Measurements from ENCODE around the gene SLC25A29.
"Not testable (repeated sequence)": the region's sequence is repeated elsewhere in the genome, so short reads cannot be mapped to it uniquely, and the experiment has no call there.

The SLC25A29 gene

DNA sequence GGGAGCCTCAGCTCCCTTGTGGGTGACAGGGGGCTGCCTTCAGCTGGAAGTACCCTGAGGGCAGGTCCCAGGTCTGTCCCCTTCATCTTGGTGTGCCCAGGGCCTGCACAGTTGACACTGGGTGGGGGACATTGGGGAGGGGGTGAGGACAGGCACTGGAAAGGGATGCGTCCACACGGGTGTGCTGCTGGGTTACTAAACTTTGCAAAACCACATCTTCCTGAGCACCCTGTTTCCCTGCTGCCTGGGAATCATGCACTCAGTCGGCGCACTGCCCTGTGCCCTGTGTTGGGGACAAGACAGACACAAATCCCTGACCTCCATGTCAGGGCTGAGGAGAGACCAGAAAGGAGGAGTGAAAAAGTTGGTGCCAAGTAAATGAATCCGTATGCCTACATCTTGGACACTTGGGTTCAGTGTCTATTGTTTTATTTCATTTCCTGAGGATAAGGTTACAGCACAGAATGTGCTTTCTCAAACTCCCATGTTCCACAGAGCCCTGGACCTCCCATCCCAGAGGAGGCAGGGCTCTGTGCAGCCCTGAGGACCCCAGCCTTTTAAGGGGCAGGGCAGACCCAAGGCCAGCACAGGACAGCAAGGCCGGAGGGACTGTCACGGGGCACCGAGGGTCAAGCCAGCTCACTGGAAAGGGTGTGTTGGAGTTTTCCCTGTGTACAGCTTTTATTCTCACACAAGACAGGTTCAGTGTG, 2.9 kb upstream of the SLC25A29 start:
- no peak for DNase-seq

DNA sequence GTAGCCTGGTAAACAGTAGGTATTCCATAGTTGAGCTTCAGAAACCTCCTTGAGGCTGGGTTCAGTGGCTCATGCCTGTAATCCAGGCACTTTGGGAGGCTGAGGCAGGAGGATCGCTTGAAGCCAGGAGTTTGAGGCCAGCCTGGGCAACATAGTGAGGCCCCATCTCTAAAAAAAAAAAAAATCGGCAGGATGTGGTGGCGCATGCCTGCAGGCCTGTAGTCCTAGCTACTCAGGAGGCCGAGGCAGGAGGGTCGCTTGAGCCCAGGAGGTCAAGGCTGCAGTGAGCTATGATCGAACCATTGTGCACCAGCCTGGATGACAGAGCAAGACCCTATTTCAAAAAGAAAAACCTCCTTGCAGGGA, 2.2 kb upstream of the SLC25A29 start:
- DNase-seq: not testable (repeated sequence)

DNA sequence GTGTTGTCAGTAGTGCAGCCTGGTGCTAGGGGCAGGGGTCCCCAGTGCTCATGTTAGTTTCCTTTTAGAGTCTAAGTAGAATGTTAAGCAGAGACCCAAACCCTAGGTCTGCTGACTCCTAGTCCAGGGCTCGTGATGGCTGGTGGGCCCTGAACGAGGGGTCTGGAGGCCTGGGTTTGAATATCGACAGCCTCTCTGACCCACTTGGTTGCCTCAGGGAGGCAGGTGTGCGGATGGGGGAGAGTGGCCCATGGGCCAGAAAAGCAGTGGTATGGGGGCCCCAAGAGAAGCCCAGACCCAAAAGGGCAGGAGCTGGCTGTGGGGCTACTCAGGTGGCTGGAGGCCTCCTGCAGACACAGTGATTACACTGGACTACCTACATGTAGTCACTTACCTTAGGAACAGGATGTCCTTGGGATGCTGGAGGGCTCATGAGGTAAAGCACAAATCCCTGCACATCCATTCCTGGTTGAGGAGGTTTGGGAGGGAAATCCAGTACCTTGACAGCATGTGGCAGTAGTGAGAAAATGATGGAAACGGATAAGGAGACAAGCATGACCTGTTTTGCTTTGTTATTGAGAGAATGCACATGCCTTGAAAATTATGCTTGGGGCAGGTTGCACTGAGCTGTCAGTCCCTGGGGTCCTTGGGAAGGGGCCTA, 1.7 kb upstream of the SLC25A29 start:
- no peak for DNase-seq

DNA sequence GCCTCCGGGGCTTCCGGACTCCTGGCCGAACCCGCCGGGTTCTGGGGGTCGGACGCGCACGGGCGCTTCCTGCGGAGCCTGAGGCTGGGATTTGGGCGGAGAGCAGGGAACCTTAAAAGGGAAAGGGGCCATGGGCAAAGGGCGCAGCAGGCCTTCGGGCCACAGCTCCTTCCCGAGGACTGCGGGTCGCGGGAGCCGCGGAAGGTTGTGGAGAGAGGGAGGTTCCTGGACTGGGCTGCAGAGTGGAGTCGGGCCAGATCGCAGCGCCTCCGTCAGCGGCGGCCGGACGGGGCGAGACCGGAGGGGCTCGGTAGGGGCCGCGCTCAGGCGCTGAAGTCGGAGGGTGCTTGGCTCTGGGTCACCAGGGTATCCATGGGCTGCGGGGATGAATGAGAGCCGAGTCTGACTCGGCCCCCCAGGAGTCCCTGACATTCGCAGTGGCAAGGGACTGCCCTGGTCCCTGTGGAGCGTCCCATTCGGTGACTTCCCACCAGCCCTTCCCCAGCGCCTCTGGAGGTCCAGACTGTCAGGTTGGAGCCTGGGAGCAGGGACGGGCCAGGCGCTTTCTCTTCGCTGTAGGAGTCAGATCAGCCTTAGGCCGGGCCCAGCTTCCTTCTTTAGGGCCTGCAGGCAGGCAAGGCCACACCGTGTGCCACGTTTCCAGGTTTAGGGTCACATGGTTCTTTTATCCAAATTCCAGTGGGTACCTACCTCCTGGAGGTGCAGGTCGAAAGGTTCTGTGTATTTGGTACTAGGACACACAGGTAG, 938 bp upstream of the SLC25A29 start:
- no peak for DNase-seq

DNA sequence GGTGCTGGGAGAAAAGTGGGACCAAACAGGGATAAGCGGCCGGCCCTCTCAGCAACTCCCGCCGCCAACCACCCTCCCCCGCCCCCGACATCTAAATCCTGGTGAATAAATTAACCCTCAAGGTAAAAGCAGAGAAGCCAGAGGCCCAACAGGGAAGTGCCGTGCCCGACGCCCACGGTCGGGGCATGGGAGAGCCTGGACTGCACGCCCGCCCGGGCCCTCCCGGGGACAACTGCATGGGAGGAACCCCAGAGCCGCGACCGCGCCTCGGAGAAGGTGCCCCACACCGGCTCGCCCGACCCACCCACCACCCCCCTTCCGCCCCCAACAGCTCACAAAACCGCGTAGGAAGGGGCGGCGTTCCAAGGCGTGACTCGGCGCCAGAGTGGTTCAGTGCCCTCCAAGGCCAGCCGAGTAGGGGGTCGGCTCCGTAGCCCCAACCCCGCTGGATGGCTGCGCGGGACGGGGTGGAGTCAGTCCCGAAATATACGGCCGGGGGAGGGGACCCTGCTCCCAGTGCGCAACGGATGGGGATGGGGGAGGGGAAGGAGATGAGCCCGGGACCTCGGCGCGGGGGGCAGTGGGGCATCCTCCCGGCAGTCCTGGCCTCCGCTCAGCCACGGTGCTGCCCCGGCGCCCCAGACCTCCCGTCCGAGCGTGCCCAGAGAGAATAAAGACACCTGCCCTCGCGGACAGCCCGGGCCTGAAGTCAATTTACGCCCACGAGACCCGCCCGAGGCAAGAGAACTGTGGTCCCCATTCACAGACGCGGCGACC, 732 bp downstream of the SLC25A29 start:
- no peak for DNase-seq

DNA sequence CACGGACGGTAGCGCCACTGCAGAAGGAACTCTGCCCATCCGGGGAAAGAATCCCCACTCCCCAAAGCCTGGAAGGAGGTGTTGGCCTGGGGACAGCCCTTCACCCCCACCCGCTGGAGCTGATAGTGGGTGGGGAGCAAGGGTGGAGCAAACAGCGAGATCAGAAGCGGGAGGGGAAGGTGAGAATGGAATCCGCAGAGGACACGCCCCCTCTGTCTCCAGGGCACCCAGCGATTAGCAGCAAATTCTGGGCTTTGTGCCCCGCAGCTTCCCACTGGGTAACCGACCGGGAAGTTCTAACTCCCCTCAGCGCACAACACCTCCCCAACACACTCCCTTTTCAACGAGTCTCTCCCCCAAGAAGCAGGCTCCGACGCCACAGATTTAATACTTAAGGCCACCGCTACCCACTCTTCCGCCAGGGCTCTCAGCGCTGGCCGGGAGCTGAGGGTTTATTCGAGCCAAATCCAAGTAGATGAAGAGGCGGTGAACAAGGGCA, 1.4 kb downstream of the SLC25A29 start:
- DNase-seq: no peak

DNA sequence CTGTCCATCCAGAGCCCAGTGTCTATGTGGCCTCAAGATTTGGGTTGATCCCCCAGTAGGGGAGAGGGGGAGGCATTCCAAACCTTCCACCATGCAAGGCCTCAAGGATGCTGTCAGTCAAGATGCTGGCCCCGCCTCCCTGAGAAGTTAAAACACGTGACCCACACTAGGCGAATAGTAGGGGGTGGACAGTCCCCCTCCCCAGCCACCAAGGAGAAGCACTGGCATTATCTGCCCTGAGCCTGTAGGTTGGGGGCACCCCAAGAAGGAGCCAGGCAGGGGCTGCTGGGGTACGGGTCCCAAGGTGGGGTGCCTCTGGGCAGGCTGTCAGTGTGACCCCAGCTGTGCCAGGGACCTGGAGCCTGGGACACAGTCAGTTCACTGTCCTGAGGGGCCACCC, 2.3 kb downstream of the SLC25A29 start:
- DNase-seq: no peak

DNA sequence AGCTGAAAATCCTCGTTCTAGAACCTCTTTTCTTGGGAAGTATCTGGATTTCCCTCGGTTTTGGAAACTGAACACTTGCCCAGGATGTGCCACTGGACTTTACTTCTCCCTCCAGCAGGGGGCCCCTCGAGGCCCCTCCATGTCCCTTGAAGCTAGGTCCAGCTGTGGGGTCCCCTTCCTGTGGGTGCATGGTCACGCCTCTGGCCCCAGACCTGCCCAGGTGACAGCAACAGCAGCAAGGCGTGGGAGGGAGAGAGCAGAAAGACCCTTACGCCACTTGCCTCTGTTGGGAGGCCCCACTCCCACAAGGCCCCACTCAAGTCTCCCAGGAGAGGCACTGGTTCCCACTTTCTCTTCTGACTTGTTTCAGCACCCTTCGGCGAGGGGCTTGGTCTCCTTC, 3.1 kb downstream of the SLC25A29 start:
- no peak for DNase-seq

DNA sequence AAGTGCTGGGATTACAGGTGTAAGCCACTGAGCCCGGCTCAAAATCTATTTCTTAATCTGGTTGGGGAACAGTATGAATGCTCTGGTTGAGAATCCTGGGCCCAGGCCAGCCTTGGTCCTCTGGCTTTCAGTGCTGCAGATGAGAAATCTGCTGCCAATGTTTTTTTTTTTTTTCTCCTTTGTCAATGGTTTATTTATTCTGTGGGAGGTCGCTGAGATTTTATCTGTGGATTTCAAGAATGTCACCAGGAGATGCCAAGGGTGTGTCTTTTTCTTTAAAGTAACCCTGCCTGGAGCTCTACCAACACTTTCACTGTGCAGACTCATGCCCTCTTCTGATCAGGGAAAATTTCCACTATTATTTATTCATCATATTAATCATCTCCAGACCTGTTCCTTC, 3.6 kb downstream of the SLC25A29 start:
- DNase-seq: no peak

DNA sequence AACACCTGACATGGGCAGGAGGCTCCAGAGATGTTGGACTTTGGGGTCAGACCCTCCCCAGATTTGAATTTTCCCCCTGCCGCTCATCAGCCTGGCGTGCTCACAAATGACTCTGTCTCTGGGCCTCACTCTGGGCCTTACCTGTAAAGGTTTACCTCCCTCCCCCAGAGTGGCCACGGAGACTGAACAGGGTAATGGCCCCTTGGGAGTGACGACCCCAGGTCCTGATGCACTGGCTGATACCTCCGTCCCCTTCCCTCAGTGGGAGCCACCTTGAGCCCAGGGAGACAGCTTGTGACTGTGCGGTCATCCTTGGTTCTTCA, 7.0 kb downstream of the SLC25A29 start:
- no peak for DNase-seq

DNA sequence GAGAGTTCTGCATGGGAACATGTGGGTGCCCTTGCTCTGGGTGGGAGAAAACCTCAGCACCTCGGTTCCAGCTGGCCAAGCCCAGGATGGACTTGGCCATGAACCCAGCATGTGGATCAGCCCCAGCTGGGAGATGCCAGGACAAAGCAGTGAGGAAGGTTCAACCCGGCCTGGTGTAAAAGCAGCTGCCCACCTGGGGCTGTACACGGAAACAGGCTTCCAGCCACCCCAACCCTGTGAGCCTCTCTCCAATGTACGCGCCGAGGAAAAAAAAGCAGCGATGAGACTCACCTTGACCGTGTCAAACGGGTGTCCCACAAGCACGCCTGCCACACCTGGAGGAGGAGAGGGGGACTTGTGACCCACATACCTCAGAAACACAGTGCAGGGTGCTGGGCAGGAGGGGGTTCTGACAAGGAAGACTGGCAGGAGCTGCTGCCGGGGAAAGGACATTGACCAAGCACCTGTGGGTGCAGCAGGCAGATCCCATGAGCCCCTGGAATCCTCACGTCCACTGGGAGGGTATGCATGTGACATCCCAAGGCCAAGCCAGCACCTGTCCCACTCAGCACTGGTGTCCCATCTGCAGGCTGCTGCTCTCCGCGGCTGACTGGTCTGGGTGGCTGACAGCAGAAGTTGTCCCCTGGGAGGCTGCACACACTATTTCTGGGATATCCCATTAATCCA, 7.5 kb downstream of the SLC25A29 start:
- DNase-seq: no peak

DNA sequence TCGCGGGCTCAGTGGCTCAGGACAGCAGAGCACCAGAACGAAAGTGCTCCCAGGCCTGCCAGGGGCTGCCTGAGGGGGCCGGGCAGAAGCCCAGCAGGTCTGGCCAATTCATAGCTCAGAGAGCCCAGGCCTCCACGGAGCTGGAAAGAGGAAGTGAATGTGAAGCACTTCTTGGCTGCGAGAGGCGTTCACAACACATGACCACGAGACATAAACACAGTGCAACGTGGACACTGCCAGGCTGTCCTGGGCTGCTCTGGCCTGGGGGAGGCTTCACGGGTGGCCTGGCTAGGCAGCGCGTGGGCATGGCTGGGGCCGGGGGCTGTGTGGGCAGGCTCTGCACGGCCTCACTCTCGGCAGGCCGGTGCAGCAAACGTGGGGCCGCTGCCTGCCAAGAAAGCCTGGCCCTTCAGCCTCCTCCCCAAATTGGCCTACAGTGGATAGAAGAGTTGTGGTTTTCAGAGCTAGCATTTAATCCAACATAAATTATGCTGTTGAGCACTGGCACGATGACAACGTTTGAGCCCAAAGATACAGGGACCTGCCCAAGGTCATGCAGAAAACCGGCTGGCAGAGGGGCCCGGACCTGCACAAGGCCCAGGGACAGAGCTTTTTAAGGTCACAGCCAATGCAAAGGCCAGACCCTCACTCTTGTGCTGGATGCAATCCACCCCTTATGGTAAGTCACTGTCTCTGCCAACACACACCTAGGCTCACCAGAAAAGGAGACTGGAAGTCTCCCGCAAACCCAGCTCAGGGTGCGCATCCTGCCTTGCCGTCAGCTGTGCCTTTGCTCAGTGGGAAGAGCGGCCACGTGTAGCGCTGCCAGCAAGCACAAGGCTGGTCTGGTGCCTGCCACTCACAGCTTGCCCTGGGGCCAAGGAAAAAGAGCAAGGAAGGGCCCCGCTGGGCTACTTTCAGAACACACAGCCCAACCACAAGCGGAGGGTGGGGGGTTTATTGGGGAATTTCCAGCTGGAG, 8.6 kb downstream of the SLC25A29 start:
- DNase-seq: no peak

DNA sequence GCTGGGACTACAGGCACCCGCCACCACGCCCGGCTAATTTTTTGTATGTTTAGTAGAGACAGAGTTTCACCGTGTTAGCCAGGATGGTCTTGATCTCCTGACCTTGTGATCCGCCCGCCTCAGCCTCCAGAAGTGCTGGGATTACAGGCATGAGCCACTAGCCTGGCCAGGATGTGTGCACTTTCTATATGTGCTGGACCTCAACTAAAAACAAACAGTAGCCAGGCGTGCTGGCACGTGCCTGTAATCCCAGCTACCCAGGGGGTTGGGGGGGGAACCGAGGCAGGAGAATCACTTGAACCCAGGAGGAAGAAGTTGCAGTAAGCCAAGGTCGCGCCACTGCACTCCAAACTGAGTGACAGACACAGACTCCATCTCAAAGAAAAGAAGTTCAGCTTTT, 9.5 kb downstream of the SLC25A29 start:
- DNase-seq: not testable (repeated sequence)

DNA sequence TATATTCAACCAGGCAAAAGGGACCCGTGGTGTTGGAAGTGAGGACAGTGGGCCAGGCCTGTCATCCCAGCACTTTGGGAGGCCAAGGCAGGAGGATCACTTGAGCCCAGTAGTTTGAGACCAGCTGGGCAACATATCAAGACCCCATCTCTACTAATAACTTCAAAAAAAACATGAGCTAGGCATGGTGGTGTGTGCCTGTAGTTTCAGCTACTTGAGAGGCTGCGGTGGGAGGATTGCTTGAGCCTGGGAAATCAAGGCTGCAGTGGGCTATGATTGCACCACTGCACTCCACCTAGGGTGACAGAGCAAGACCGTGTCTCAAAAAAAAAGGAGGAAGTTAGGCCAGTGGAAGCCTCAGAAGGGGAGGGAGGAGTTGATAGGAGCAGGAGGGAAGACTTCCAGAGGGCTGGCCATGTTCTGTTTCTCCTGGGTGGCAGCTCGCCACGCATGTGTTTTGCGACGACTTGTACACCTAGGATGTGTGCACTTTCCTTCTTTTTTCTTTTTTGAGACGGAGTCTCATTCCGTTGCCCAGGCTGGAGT, 10.1 kb downstream of the SLC25A29 start:
- no peak for DNase-seq

DNA sequence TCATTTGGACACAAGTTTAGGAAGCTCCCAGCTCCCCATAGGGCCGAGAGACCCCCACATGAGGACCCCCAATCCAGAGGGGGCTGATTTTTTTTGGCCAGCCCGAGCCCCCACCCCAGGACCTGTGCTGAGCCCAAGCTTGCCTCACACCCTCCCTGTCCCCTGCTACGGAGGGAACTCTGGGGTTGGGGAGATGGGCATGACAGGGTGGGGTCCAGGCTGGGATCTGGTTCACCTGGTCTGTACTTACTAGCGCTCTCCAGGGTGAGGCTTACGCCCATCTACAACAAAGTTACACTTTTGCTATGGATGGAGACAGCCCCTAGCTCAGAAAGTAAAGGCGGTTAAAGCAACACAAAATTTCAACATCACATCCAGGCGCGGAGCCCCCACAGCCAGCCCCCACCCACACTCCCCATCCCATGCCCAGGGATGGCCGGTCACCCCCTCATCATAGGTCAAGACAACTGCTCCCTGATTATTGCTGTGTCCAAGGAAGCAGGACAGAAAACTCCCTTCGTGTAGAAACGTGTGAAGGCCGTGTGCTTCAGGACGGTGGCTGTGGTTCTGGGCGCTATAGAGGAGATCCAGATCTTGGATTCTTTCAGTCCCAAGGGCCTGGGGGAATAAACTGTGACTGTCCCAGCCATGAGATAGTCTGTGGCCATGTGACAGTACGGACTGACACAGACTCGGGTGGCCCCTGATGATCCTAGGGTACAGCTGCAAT, 10.7 kb downstream of the SLC25A29 start:
- no peak for DNase-seq

DNA sequence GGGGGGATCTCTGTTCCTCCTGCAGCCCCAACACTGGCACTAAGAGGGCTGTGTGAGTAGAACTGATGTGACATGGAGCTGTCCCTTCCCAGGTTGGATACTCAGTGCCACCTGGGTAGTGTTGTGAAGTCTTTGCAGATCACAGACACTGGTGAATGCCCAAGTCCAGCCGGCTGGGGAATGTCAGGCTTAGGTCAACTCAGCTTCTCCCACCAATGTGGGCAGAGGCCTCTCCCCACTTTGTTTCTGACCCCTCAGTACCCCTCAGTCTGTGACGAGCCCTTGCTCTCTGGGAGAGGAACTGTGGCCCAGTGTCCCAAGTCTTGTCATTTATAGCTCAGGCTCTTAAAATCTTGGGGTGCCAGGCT, 11.3 kb downstream of the SLC25A29 start:
- no peak for DNase-seq

DNA sequence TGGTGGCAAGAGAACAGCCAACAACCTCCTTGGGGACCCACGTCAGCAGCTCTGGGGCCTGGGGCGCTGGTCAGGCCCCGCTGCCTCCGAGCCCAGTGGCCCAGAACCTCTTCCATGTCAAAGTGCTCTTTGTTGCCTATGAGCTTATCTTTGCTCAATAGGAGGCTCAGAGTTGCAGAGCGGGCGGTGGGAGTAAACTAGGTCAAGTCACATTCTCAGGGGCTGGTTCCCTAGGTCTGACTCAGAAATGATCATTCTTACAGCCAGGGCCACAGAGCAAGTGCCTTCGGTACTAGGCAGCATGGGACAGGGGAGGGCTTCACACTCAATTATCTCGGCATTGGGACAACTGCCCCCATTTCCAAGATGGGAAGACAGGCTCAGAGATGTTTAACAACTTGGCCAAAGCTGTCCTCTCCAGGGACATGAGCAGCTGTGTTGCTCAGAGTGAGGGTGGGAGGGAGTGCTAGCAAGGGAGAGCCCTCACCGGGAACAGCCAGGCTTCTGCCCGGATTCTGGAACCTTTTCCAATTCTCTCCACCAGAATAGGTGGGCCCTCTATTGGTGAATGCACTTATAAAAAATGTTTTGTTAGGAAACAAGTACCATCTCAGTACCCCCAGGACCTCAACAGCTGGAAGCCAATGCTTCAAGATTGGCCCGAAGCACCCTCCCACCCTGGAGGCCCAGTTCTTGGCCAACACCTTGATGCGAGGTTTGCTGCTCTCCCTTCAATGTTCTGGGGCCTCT, 11.9 kb downstream of the SLC25A29 start:
- DNase-seq: no peak

DNA sequence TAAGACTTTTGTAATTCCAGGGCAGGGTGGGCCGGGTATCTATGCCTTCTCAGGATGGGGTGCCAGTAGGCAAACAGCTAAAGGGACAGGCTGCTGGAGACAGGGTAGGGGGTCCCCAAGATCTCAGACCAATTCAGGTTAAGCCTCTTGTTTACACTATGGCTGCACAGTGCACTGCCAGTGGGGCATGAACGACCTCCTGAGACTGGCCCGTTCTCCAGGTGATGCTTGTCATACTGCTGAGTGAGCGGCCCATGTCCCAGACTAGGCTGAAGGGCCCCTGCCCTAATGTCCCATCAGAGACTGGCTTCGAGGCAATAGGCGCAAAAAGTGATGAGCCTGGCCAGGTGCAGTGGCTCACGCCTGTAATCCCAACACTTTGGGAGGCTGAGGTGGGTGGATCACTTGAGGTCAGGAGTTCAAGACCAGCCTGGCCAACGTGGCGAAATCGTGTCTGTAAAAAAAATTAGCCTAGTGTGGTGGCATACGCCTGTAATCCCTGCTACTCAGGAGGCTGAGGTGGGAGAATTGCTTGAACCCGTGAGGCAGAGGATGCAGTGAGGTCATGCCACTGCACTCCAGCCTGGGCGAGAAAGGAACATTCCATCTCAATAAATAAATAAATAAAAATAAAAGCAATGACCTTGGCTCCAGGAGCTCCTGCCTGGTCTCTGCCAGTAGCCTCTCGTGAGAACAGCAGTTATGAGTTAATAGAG, 12.6 kb downstream of the SLC25A29 start:
- no peak for DNase-seq

All from stimulated activated CD4-positive, alpha-beta T cell treated with anti-CD3 and anti-CD28 coated beads, Interleukin-4, amount 100 ng/mL, for 24 hours (primary cell).